Effector memory CD8-positive, alpha-beta T cell (primary cell): Measurements from ENCODE around the gene CPB2.

Experiments used
- ATAC-seq: fragments of 150-1000 bp; cut with Tn5 transposase; replicated peaks from 2 replicates; pipeline ENCODE4 v1.10.0; 2021; ENCODE audit warnings: mild to moderate bottlenecking, moderate library complexity
- DNase-seq, 3 experiments: peaks; one replicate each; pipeline ENCODE4 v3.0.0; 2021
- H3K27ac Mint-ChIP-seq, 2 donors: one replicate each; pipeline ENCODE4 v1.8.0; 2022; ENCODE audit warnings: mild to moderate bottlenecking in 2 of 2, mixed read lengths in 2 of 2, moderate library complexity in 2 of 2
- H3K27me3 Mint-ChIP-seq, 2 donors: one replicate each; pipeline ENCODE4 v1.8.0; 2022; ENCODE audit warnings: mixed read lengths in 2 of 2
- H3K36me3 Mint-ChIP-seq: one replicate; pipeline ENCODE4 v1.8.0; 2022; ENCODE audit warnings: mild to moderate bottlenecking, moderate library complexity, mixed read lengths; ENCODE audit not compliant: insufficient read depth
- H3K4me1 Mint-ChIP-seq, 2 donors: one replicate each; pipeline ENCODE4 v1.8.0; 2022; ENCODE audit warnings: low read depth in 2 of 2, mixed read lengths in 2 of 2
- H3K4me3 Mint-ChIP-seq, 2 donors: one replicate each; pipeline ENCODE4 v1.8.0; 2022; ENCODE audit warnings: mild to moderate bottlenecking in 2 of 2, mixed read lengths in 2 of 2, moderate library complexity in 2 of 2
- H3K9me3 Mint-ChIP-seq, 2 donors: one replicate each; pipeline ENCODE4 v1.8.0; 2022; ENCODE audit warnings: mixed read lengths in 2 of 2

Gene CPB2

DNA sequence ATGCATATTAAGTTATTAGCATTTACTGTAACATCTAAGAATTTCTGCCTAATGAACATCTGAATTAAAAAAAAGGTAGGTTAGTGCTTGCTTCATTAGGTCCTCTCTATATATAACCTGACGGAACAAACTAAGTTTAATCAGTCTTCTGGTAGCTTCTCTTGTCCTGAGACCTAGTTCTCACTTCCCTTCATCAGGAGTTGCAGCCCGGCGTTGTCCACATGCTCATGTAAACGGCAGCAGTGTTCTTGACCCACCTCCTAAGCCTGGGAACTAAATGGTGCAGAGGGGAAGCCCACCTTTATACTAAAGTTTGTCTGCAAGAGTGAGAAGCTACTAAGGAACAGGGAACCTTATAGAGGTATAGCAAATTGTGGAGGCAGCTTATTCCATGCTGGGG is 31.9 kb upstream of the CPB2 start:
- H3K36me3 Mint-ChIP-seq = peaks cover 99% of the 10 kb centered on the region
- H3K27ac Mint-ChIP-seq = peak overlapping the region; percentile 57 to 92
- H3K4me1 Mint-ChIP-seq = peaks cover 27 to 63% of the 10 kb centered on the region in 2 donors

GRCh38 chr13:46134961-46135522 is 30.2 kb upstream of the CPB2 start:
- ATAC-seq = no peak
- Mint-ChIP-seq H3K36me3 (peaks cover 99% of the 10 kb centered on the region), H3K27ac (peak overlapping the region; percentile 57 to 92)

More for the DNA sequence above, 31.9 kb upstream of the CPB2 start:
- Mint-ChIP-seq H3K4me3 (no peak overlapping the region), H3K27me3 (no peaks in the 10 kb centered on the region), H3K9me3 (no peaks in the 10 kb centered on the region)
- ATAC-seq = no peak
- no peak for DNase-seq

GRCh38 chr13:46134494-46134893 is 29.7 kb upstream of the CPB2 start:
- DNase-seq (no peak), ATAC-seq (no peak)
- Mint-ChIP-seq H3K36me3 (peaks cover 99% of the 10 kb centered on the region), H3K27me3 (no peaks in the 10 kb centered on the region), H3K4me3 (no peak overlapping the region), H3K27ac (peak overlapping the region; percentile 57 to 92), H3K4me1 (peaks cover 22 to 64% of the 10 kb centered on the region in 2 donors), H3K9me3 (no peaks in the 10 kb centered on the region)

More at GRCh38 chr13:46134961-46135522, 30.2 kb upstream of the CPB2 start:
- no peak overlapping the region for H3K4me3 Mint-ChIP-seq
- no peak for DNase-seq
- no peaks in the 10 kb centered on the region for H3K27me3 Mint-ChIP-seq
- H3K4me1 Mint-ChIP-seq = peaks cover 25 to 64% of the 10 kb centered on the region in 2 donors
- no peaks in the 10 kb centered on the region for H3K9me3 Mint-ChIP-seq

- Mint-ChIP-seq H3K27me3 (no peaks in the 10 kb centered on the region), H3K27ac (peak overlapping the region; percentile 70 to 77), H3K9me3 (no peaks in the 10 kb centered on the region), H3K4me1 (peaks cover 24 to 58% of the 10 kb centered on the region in 2 donors), H3K4me3 (no peak overlapping the region), H3K36me3 (peaks cover 99% of the 10 kb centered on the region)
- ATAC-seq = no peak
- DNase-seq = no peak
Observed at GRCh38 chr13:46132109-46132508, 27.3 kb upstream of the CPB2 start.

DNA sequence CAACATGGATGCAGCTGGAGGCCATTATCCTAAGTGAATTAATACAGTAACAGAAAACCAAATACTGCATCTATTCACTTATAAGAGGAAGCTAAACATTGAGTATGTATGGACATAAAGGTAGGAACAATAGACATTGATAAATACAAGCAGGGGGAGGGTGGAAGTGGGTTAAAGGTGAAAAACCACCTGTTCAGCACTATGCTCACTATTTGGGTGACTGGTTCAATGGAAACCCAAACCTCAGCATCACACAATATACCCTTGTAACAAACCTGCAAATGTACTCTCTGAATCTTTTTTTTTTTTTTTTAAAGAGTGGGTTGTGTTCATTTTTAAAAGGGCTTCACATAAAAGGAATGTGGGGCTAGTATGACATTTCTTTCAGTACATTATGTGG is 26.9 kb upstream of the CPB2 start:
- no peaks in the 10 kb centered on the region for H3K27me3 Mint-ChIP-seq
- H3K27ac Mint-ChIP-seq = peak overlapping the region; percentile 70 to 77
- H3K4me3 Mint-ChIP-seq = no peak overlapping the region

DNA sequence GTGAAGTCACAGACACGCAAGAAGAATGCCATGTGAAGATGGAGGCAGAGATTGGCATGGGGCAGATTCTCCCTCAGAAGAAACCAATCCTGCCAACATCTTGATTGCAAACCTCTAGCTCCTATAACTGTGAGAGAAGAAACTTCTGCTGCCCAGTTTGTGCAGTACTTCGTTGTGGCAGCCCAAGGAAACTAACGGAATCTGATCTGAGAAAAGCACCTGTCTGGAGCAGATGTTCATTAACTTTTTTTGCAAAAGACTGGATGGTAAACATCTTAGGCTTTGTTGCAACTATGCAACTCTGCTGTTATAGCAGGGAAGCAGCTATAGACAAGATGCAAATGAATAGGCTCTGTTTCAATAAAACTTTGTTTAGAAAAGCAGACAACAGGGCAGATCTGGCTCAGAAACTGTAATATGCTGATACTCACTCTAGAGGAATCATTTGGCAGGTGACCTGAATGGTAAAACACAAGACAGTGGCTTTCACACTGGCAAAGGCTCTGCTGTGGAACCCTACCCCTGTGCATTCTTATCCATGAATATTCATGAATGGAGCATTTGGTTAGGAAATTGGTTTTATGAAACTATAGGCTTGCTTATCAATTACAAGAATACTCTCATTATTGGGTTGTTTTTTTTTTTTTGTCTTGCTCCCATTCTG is 25.3 kb upstream of the CPB2 start:
- Mint-ChIP-seq H3K27ac (peak overlapping the region; percentile 70 to 77), H3K36me3 (peaks cover 95% of the 10 kb centered on the region), H3K9me3 (no peaks in the 10 kb centered on the region), H3K4me1 (peaks cover 24 to 48% of the 10 kb centered on the region in 2 donors), H3K27me3 (no peaks in the 10 kb centered on the region), H3K4me3 (no peak overlapping the region)
- ATAC-seq (no peak), DNase-seq (no peak)

More for the DNA sequence above, 26.9 kb upstream of the CPB2 start:
- DNase-seq (no peak), ATAC-seq (peak; percentile 65)
- Mint-ChIP-seq H3K36me3 (peaks cover 99% of the 10 kb centered on the region), H3K4me1 (peaks cover 23 to 54% of the 10 kb centered on the region in 2 donors), H3K9me3 (no peaks in the 10 kb centered on the region)

DNA sequence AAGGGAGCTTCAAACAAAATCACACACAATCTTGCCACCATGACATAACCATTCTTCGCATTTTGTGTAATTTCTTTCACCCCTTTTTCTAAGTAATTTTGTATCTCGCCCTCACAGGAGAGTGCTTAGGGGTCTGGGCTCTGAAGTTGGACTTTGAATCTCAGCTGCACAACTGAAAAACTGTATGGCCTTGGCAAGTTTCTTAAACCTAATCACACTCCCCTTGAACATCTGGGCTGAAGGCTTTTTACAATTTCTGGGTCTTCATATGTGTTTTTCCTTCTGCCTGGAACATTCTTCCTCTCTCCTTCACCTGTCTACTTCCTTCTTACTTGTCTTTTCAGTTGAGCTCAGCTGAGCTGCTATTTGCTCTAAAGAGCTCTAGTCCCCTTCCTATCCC is 24.3 kb upstream of the CPB2 start:
- no peaks in the 10 kb centered on the region for H3K9me3 Mint-ChIP-seq
- peak overlapping the region; percentile 3 to 73 for H3K27ac Mint-ChIP-seq
- no peaks in the 10 kb centered on the region for H3K27me3 Mint-ChIP-seq
- no peak overlapping the region for H3K4me3 Mint-ChIP-seq
- ATAC-seq (no peak), DNase-seq (no peak)
- peaks cover 32 to 53% of the 10 kb centered on the region in 2 donors for H3K4me1 Mint-ChIP-seq
- H3K36me3 Mint-ChIP-seq = peaks cover 94% of the 10 kb centered on the region

DNA sequence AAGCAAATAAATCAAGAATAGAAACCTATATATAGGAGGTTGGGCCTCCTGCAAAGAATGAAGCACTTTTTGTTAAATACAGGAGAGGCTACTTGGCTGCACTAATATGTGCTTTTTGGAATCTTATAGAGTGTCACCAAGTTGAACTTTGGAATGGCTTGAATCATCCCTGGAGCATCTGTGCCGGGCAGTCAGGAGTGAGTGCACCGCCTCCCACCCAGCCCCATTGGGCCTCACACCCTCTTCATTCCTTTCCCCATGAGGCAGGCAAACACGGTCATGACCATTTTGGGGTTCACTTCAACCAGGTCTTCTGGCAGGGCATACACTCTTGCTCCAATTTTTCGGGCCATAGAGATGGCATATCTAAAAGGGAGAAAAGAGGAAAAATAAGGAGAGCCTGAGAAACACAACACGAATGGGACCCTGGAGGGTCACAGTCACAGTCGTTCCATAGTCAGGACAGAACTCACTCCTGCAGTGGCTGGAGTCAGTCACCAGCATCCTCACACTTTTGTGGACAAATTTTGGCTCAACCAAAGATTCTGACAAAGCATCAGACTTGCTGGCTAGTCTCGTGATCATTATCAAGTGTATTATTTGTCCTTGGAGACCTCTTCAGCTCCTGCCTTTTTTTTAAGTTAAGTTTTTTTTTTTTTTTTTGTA is 22.7 kb upstream of the CPB2 start:
- Mint-ChIP-seq H3K9me3 (no peaks in the 10 kb centered on the region), H3K27ac (peak overlapping the region; percentile 75 to 78), H3K4me3 (no peak overlapping the region), H3K27me3 (no peaks in the 10 kb centered on the region), H3K36me3 (peaks cover 79% of the 10 kb centered on the region), H3K4me1 (peaks cover 34 to 47% of the 10 kb centered on the region in 2 donors)
- ATAC-seq (no peak), DNase-seq (no peak)

- Mint-ChIP-seq H3K27me3 (no peaks in the 10 kb centered on the region), H3K27ac (peak overlapping the region; percentile 75 to 78), H3K36me3 (peaks cover 72% of the 10 kb centered on the region), H3K4me3 (no peak overlapping the region), H3K4me1 (peaks cover 32 to 40% of the 10 kb centered on the region in 2 donors), H3K9me3 (no peaks in the 10 kb centered on the region)
- peak; percentile 89 for ATAC-seq
- DNase-seq = peak; percentile 58 to 73 (median 61)
Observed at GRCh38 chr13:46126552-46127357, 21.9 kb upstream of the CPB2 start.

- H3K36me3 Mint-ChIP-seq = peaks cover 66% of the 10 kb centered on the region
- H3K4me3 Mint-ChIP-seq = no peak overlapping the region
- H3K9me3 Mint-ChIP-seq = no peaks in the 10 kb centered on the region
- DNase-seq = no peak
- H3K27me3 Mint-ChIP-seq = no peaks in the 10 kb centered on the region
- peaks cover 33 to 34% of the 10 kb centered on the region in 2 donors for H3K4me1 Mint-ChIP-seq
- peak; percentile 3 for ATAC-seq
- peak overlapping the region; percentile 75 to 78 for H3K27ac Mint-ChIP-seq
Observed at GRCh38 chr13:46126056-46126455, 21.2 kb upstream of the CPB2 start.

DNA sequence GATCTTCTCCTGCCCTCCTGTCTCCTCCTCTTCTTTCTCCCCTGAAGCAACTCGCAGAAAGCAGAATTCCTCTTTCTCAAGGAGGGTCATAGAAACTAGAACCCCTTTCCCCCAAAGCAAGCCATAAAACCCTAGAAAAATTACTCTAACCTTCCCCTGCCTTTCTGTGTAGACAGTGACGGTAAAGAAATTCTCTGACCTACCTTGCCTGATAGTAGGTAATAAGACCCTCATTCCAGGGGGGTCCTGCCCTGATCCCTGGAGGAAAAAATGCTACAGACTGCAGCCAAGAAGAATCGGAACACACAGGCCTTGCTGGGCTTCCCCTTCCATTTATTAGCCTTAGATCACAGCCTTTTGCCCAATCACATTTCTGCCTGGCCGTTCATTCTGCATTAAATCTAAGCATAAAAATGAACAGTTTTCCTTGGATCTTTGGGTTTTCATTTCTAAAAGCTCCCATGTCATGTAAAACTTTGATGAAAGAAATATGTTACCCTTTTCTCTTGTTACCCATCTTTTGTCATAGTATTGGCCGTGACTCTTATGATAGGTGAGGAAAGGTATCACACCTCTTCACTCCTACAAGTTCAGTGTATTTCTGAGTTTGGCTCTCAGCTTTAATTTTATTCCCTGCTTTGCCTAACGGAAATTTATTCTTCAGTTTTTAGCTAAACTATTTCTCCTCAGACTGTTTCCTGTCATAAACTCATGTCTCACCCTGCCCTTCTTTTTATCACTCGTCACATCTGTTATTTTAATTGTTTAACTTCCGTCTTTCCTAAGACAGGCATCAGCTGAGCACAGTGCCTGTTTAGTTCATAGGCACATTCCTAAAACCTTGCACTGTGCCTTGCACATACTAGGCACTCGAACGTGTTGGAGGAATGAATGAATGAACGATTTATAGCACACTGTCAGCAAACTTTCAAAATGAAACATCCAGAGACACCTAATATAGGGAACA is 20.4 kb upstream of the CPB2 start:
- Mint-ChIP-seq H3K9me3 (no peaks in the 10 kb centered on the region), H3K4me1 (peaks cover 28 to 34% of the 10 kb centered on the region in 2 donors), H3K27ac (peak overlapping the region; percentile 75 to 78), H3K27me3 (no peaks in the 10 kb centered on the region), H3K4me3 (peak overlapping the region; percentile 3 to 11), H3K36me3 (peaks cover 58% of the 10 kb centered on the region)
- DNase-seq = no peak
- peak; percentile 17 for ATAC-seq

DNA sequence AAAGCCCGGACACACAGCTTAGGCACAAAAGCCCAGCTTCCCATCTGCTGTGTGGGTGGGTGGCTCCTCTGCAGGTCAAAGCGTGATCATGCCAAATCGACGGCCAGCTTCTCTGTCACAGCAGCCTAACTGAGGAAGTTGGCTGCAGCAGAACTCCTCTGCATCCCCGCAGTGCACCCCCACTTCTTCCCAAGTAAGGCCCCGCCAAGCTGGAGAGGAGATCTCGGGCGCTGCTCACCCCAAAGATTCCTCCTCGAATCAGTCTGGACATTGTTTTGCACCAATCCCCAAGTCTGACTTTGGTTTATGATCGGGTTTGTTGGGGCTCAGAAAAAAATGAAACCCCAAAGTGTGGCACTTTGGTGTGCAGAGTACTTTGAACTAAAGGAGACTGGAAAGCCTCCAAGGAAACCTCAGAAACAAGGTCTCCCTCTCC is 19.7 kb upstream of the CPB2 start:
- H3K4me1 Mint-ChIP-seq = peaks cover 28 to 34% of the 10 kb centered on the region in 2 donors
- H3K27ac Mint-ChIP-seq = peak overlapping the region; percentile 75 to 78
- ATAC-seq (peak; percentile 14), DNase-seq (peak in 1 of 3 experiments; percentile 6)
- peak overlapping the region; percentile 3 to 11 for H3K4me3 Mint-ChIP-seq
- H3K27me3 Mint-ChIP-seq = no peaks in the 10 kb centered on the region
- H3K9me3 Mint-ChIP-seq = no peaks in the 10 kb centered on the region
- peaks cover 51% of the 10 kb centered on the region for H3K36me3 Mint-ChIP-seq
